ENCODE results near the gene GRID2.

GRCh38 chr4:93433840-93434239, 1130.1 kb downstream of the GRID2 start:
- TF ChIP-seq, protein P1, sequence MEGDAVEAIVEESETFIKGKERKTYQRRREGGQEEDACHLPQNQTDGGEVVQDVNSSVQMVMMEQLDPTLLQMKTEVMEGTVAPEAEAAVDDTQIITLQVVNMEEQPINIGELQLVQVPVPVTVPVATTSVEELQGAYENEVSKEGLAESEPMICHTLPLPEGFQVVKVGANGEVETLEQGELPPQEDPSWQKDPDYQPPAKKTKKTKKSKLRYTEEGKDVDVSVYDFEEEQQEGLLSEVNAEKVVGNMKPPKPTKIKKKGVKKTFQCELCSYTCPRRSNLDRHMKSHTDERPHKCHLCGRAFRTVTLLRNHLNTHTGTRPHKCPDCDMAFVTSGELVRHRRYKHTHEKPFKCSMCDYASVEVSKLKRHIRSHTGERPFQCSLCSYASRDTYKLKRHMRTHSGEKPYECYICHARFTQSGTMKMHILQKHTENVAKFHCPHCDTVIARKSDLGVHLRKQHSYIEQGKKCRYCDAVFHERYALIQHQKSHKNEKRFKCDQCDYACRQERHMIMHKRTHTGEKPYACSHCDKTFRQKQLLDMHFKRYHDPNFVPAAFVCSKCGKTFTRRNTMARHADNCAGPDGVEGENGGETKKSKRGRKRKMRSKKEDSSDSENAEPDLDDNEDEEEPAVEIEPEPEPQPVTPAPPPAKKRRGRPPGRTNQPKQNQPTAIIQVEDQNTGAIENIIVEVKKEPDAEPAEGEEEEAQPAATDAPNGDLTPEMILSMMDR (conservative IDR thresholded peaks at IDR 0.05) = no peak
- TF ChIP-seq ZFX (IDR thresholded peaks at IDR 0.05) = no peak
